AG04449 (cell line): ENCODE measurements around the gene AKTIP.
A peak's percentile ranks its signal among the peaks of the same experiment; 100 is the strongest.

ENCODE experiments used
- CTCF ChIA-PET: fragments of 350-600 bp; formaldehyde crosslinking; extraction: SDS; loops from one replicate; lab custom pipeline; 2021; ENCODE audit warnings: antibody characterized with exemption; lab: Yijun Ruan, JAX
- POLR2A ChIA-PET: fragments of 400-600, 350-600 bp; formaldehyde crosslinking; extraction: SDS; loops from one replicate; lab custom pipeline; 2020; ENCODE audit warnings: antibody characterized with exemption, inconsistent platforms; lab: Yijun Ruan, JAX
- DNase-seq: peaks from one replicate; pipeline ENCODE4 v3.0.0-alpha.2; 2010; ENCODE audit warnings: low read depth, low spot score
- H3K4me3 ChIP-seq: 2 replicates; pipeline ENCODE4 v1.5.1; 2011; ENCODE audit warnings: low read depth, mild to moderate bottlenecking, control low read depth, low read length
- TF ChIP-seq, protein P1 (sequence below): IDR thresholded peaks from one replicate; pipeline ENCODE4 v1.5.1; 2011; ENCODE audit warnings: mild to moderate bottlenecking, moderate library complexity, low read length, control low read depth, inconsistent platforms; ENCODE audit not compliant: insufficient read depth; ENCODE audit errors: missing control alignments

AKTIP gene

DNA sequence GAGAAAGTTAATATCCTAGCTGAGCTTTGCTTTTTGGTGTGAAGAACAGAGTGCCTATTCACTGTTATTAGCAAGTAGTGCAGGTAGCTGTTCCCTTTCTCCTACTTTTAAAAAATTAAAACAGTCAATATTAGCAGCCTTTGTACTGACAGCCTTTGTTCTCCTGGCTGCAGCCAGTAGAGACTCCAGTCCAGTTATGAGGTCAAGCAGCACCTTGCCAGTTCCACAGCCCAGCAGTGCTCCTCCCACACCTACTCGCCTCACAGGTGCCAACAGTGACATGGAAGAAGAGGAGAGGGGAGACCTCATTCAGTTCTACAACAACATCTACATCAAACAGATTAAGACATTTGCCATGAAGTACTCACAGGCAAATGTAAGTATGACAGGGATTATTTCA, 22.6 kb downstream of the AKTIP start:
- ChIA-PET CTCF (no interaction called here), POLR2A (no interaction called here)
- no peak for DNase-seq
- no peak overlapping the region for H3K4me3 ChIP-seq
- TF ChIP-seq, protein P1, sequence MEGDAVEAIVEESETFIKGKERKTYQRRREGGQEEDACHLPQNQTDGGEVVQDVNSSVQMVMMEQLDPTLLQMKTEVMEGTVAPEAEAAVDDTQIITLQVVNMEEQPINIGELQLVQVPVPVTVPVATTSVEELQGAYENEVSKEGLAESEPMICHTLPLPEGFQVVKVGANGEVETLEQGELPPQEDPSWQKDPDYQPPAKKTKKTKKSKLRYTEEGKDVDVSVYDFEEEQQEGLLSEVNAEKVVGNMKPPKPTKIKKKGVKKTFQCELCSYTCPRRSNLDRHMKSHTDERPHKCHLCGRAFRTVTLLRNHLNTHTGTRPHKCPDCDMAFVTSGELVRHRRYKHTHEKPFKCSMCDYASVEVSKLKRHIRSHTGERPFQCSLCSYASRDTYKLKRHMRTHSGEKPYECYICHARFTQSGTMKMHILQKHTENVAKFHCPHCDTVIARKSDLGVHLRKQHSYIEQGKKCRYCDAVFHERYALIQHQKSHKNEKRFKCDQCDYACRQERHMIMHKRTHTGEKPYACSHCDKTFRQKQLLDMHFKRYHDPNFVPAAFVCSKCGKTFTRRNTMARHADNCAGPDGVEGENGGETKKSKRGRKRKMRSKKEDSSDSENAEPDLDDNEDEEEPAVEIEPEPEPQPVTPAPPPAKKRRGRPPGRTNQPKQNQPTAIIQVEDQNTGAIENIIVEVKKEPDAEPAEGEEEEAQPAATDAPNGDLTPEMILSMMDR = no peak

DNA sequence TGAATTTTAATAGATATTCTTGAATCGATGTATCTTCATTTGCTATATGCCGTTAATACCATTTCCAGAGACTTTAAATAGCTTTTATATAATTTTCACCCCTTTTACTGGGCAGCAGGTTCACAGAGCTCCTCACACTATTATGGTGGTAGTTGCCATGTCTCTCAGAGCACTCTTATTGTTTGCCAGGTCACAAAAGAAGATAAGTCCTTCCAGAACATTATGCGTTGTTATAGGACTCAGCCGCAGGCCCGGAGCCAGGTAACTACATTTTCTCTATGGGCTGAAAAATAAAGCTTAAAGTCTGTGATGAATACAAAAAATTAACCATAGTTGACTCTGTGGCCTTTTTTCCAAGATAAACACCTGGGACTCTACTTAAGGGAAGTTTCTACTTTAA, 24.0 kb downstream of the AKTIP start:
- no peak overlapping the region for H3K4me3 ChIP-seq
- POLR2A ChIA-PET = no interaction called here
- CTCF ChIA-PET = no interaction called here
- TF ChIP-seq, protein P1 = no peak
- no peak for DNase-seq

DNA sequence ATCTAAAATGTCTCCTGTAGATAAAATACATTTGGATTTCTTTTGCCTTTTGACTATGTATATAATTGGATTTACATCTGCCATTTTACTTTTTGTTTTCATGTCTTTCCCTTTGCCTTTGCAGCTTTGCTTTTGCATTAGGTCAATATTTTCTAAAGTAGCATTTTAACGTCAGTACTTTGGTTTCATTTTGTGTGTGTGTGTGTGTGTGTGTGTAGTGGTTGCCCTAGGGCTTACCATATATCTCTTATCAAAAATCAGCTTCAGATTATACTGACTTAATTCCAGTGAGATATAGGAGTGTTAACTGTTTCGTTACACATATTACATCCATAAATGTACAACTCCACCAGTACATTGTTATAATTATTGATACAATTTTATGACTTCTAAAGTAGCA, 26.1 kb downstream of the AKTIP start:
- no peak overlapping the region for H3K4me3 ChIP-seq
- ChIA-PET POLR2A (no interaction called here), CTCF (interaction anchor here (0.9 kb wide), 1 partner anchor 33 kb away, joined by 4 read pairs; no protein-coding TSS in a partner anchor)
- TF ChIP-seq, protein P1 = no peak
- DNase-seq = no peak

DNA sequence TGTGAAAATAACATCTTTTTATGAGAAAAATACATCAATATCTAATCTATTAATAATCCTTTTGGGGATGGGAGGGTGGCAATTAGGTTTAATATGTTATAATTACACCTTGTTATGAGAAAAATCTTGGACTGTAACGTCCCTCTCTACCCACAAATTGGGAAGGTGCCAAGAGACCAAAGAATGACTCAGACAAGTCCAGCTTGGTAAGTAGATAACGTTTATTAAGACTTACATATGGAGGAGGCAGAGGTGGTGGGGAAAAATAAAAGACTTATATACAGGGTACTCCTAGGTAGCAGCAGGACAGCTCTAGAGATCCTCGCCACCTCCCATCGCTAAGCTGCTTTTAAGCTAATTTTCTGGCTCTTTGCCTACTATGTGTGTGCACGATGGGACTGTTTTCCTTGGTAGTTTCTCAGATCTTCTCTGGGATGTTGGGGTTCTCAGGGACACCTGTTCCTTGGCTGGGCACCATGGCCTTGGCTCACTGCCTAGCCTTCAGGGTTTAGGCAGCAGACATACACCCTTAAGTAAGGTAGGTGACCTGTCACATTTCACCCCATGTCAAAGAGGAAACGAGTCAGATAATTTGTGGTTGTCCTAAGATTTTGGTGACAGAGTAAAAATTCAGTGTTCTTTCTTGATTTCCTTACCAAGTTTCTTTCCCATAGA, 37.3 kb downstream of the AKTIP start:
- ChIA-PET POLR2A (no interaction called here), CTCF (no interaction called here)
- TF ChIP-seq, protein P1 = no peak
- no peak overlapping the region for H3K4me3 ChIP-seq
- peak; percentile 33 for DNase-seq

DNA sequence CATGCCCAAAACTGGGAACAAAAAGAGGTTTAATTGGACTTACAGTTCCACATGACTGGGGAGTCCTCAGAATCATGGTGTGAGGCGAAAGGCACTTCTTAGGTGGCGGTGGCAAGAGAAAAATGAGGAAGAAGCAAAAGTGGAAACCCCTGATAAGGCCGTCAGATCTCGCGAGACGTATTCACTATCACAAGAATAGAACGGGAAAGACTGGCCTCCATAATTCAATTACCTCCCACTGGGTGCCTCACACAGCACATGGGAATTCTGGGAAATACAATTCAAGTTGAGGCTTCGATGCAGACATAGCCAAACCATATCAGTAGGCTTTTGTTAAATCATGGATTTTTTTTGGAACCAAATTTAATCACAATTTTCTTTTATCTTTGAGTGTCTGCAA, 44.4 kb downstream of the AKTIP start:
- no peak for DNase-seq
- ChIA-PET CTCF (no interaction called here), POLR2A (no interaction called here)
- TF ChIP-seq, protein P1 = no peak
- H3K4me3 ChIP-seq = no peak overlapping the region

DNA sequence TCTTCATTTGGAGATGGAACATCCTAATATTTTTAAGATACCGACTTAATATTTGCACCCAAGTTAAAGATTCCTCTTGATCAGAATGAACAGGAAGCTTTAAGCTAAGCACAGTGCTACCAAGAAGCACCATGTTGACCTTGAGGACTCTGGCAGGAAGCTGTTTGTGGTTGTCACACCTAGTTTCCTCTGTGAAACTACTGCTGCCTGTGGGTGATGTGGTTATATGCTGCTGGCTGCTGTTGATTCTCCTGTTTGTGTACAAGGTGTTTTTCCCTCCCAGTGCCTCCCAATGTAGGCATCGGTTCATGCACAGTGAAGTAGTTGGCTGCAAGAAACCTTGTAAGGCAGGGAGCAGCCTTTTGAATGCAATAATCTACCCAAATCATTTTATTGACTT, 45.3 kb downstream of the AKTIP start:
- POLR2A ChIA-PET = no interaction called here
- TF ChIP-seq, protein P1 = no peak
- H3K4me3 ChIP-seq = no peak overlapping the region
- CTCF ChIA-PET = no interaction called here
- DNase-seq = no peak
